ENCODE data around the gene METRN. TPM values are rescaled to one million over a fixed set of nuclear protein-coding genes. Genes with fewer than 3 reads are reported as not detected.

The METRN gene
- total RNA-seq, 1 donor: 33.3 TPM

- DNase-seq (ENCODE audit: insufficient read length, low spot score, missing footprints): no peak
- H3K27ac ChIP-seq (ENCODE audit: low read depth, low read length): no peak overlapping the region
These were observed 36.6 kb upstream of the METRN start for GRCh38 chr16:678209-678857.

GRCh38 chr16:678858-679813, 35.8 kb upstream of the METRN start:
- peaks cover 33% of the 10 kb centered on the region for H3K79me2 ChIP-seq (ENCODE audit: insufficient read depth, low read length)
- H2AFZ ChIP-seq (ENCODE audit: low read length): peak overlapping the region; percentile 83
- peaks cover 23% of the 10 kb centered on the region for H3K36me3 ChIP-seq (ENCODE audit: insufficient read depth, low read length)
- DNase-seq (ENCODE audit: insufficient read length, low spot score, missing footprints): peak; percentile 92
- peak overlapping the region; percentile 91 for H3K4me2 ChIP-seq (ENCODE audit: insufficient read depth, low read length)
- no peak overlapping the region for H3K27ac ChIP-seq (ENCODE audit: low read depth, low read length)
- H3K4me1 ChIP-seq (ENCODE audit: insufficient read depth, low read length): peaks cover 24% of the 10 kb centered on the region
- no peak for TF ChIP-seq CTCF (IDR thresholded peaks at IDR 0.05; ENCODE audit: extremely low read depth, low read depth, low read length)
- no peaks in the 10 kb centered on the region for H3K27me3 ChIP-seq (ENCODE audit: insufficient read depth, low read length)
- peaks cover 43% of the 10 kb centered on the region for H4K20me1 ChIP-seq (ENCODE audit: insufficient read depth, low read length)
- peak overlapping the region; percentile 71 for H3K4me3 ChIP-seq (ENCODE audit: insufficient read depth, low read length)
- H3K9me3 ChIP-seq (ENCODE audit: low read depth, low read length): no peaks in the 10 kb centered on the region

More at GRCh38 chr16:678209-678857, 36.6 kb upstream of the METRN start:
- Histone ChIP-seq H3K4me2 (ENCODE audit: insufficient read depth, low read length) (no peak overlapping the region), H3K4me3 (ENCODE audit: insufficient read depth, low read length) (no peak overlapping the region), H3K27me3 (ENCODE audit: insufficient read depth, low read length) (no peaks in the 10 kb centered on the region), H3K4me1 (ENCODE audit: insufficient read depth, low read length) (peaks cover 20% of the 10 kb centered on the region), H3K9me3 (ENCODE audit: low read depth, low read length) (no peaks in the 10 kb centered on the region), H3K36me3 (ENCODE audit: insufficient read depth, low read length) (peaks cover 27% of the 10 kb centered on the region), H2AFZ (ENCODE audit: low read length) (no peak overlapping the region), H3K79me2 (ENCODE audit: insufficient read depth, low read length) (peaks cover 26% of the 10 kb centered on the region), H4K20me1 (ENCODE audit: insufficient read depth, low read length) (peaks cover 49% of the 10 kb centered on the region)
- no peak for TF ChIP-seq CTCF (IDR thresholded peaks at IDR 0.05; ENCODE audit: extremely low read depth, low read depth, low read length)

- H3K4me2 ChIP-seq (ENCODE audit: insufficient read depth, low read length): peak within 1 kb of the TSS; percentile 93
- H4K20me1 ChIP-seq (ENCODE audit: insufficient read depth, low read length): peaks cover 36% of the 10 kb centered on the region
- DNase-seq (ENCODE audit: insufficient read length, low spot score, missing footprints): peak; percentile 99
- peaks cover 26% of the 10 kb centered on the region for H3K4me1 ChIP-seq (ENCODE audit: insufficient read depth, low read length)
- no peaks in the 10 kb centered on the region for H3K27me3 ChIP-seq (ENCODE audit: insufficient read depth, low read length)
- H3K79me2 ChIP-seq (ENCODE audit: insufficient read depth, low read length): peaks cover 34% of the 10 kb centered on the region
- H2AFZ ChIP-seq (ENCODE audit: low read length): peak within 1 kb of the TSS; percentile 83
- TF ChIP-seq CTCF (IDR thresholded peaks at IDR 0.05; ENCODE audit: extremely low read depth, low read depth, low read length): no peak
- H3K4me3 ChIP-seq (ENCODE audit: insufficient read depth, low read length): peak within 1 kb of the TSS; percentile 84
- peaks cover 20% of the 10 kb centered on the region for H3K36me3 ChIP-seq (ENCODE audit: insufficient read depth, low read length)
- no peaks in the 10 kb centered on the region for H3K9me3 ChIP-seq (ENCODE audit: low read depth, low read length)
- peak within 1 kb of the TSS; percentile 66 for H3K27ac ChIP-seq (ENCODE audit: low read depth, low read length)
These were observed 34.9 kb upstream of the METRN start, which contains the start of gene STUB1 for GRCh38 chr16:679814-680624. Gene STUB1 (plus strand): TSS chr16:680410. CDS start chr16:680526, 116 bp downstream.

Data from osteoblast (primary cell).